Right lobe of liver (tissue), 6 donors: ENCODE results near the gene NHLRC1. TPM values are rescaled to one million over a fixed set of nuclear protein-coding genes. Genes with fewer than 3 reads are reported as not detected.

Source experiments
- ATAC-seq, 4 donors: fragments of 200-7000 bp; cut with Tn5 transposase; one replicate each; pipeline ENCODE4 v1.9.1; 2020; ENCODE audit warnings: mild to moderate bottlenecking in 4 of 4, moderate library complexity in 4 of 4
- DNase-seq, 3 donors: peaks; one replicate each; pipeline ENCODE4 v3.0.0-alpha.2; 2020
- H3K27ac ChIP-seq, 3 donors: fragments of 200-600 bp; one replicate each; pipeline ENCODE4 v1.8.0; 2022
- H3K27me3 ChIP-seq, 2 donors: fragments of 200-600 bp; one replicate each; pipeline ENCODE4 v1.8.0; 2022
- H3K36me3 ChIP-seq, 4 donors: fragments of 200-600 bp; sonication (generic) in 1 of 4; one replicate each; pipeline versions ENCODE4 v1.5.1 to v1.8.0; 2017 to 2022; ENCODE audit warnings: control low read depth in 1 of 4
- H3K4me1 ChIP-seq, 4 donors: fragments of 200-600 bp; sonication (generic) in 1 of 4; one replicate each; pipeline versions ENCODE4 v1.5.1 to v1.8.0; 2017 to 2022; ENCODE audit warnings: control low read depth in 1 of 4
- H3K4me3 ChIP-seq, 3 donors: fragments of 200-600 bp; one replicate each; pipeline ENCODE4 v1.8.0; 2022
- H3K9me3 ChIP-seq, 4 donors: fragments of 200-600 bp; sonication (generic) in 1 of 4; one replicate each; pipeline versions ENCODE4 v1.5.1 to v1.8.0; 2017 to 2022; ENCODE audit warnings: control low read depth in 1 of 4
- CTCF ChIP-seq, 4 donors: fragments of 200-600 bp in 3 of 4; fragments of 450-650 bp in 1 of 4; IDR thresholded peaks; one replicate each; pipeline versions ENCODE4 v1.5.1 to v1.8.0; 2016 to 2022; ENCODE audit warnings: antibody characterized with exemption in 4 of 4, mild to moderate bottlenecking in 2 of 4
- POLR2A ChIP-seq: fragments of 450-650 bp; IDR thresholded peaks from one replicate; pipeline ENCODE4 v1.6.1; 2017; ENCODE audit warnings: antibody characterized with exemption, mild to moderate bottlenecking
- WGBS: methylation state at CpG from one replicate; pipeline ENCODE4 v1.1.6; 2018; ENCODE audit warnings: low coverage, low lambda C conversion rate; ENCODE audit not compliant: insufficient coverage; ENCODE audit errors: missing lambda C conversion rate; 5-methylcytosine and 5-hydroxymethylcytosine counted together
- intact Hi-C, 2 donors: fragments of 100-400 bp; cut with DNase I; formaldehyde crosslinking; loops; one replicate each; pipeline versions ENCODE4 v1.11.2 to v1.14.1; 2022
- total RNA-seq, 6 experiments: library from RNA; depleted of rRNA in 2 of 6; stranded (reverse); fragments of >200 nt in 2 of 6; fragmentation: NEBNext Ultra II Directional in 3 of 6; extraction: Animal tissue kit (Norgen Biotek cat#: 25700) in 3 of 6; gene quantifications; one replicate each; pipeline versions ENCODE4 v1.1.0 to v1.2.4, GENCODE V29; 2016 to 2023
- donor health status: DM: no; HTN: yes; CAD: no.
- donor health status: DM: no; HTN: no; CAD: no.
- donor health status: DM: no; HTN: no; CAD: no.
- donor health status: DM: no; HTN: yes; CAD: no.
- donor health status: DM: no; HTN: yes; CAD: no.

NHLRC1 gene
- total RNA-seq, 6 experiments from 2014 or later = 2.2 to 3.0 (median 2.7) TPM

DNA sequence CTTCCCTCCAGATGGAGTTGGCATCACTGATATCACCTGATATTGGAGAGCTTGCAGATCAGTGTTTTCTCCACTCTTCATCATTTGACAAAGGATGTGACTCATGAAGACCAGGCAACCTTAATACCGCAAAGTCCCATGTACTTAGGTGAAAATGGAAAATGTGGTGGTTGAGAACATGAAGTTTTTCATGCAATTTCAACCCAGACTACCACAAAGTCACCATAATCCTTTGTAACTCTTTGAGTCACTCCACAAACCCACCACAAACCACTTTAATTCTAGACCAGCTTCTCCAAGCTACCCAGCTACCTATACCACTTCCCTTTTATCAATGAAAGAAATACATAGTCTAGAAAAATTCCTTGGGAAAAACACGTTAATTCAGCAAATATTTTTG, 7.1 kb downstream of the NHLRC1 start:
- H3K9me3 ChIP-seq = no peaks in the 10 kb centered on the region
- no peak overlapping the region for H3K4me3 ChIP-seq
- TF ChIP-seq CTCF (IDR thresholded peaks at IDR 0.05) (no peak), POLR2A (no peak)
- DNase-seq (no peak), ATAC-seq (no peak)
- WGBS = 74% methylated on average over 2 of the region's 2 CpGs
- no peaks in the 10 kb centered on the region for H3K27me3 ChIP-seq
- H3K4me1 ChIP-seq = peaks cover 0 to 4% (median 0%) of the 10 kb centered on the region in 4 donors
- intact Hi-C loops = no loop called here
- H3K36me3 ChIP-seq = no peaks in the 10 kb centered on the region
- H3K27ac ChIP-seq = no peak overlapping the region

DNA sequence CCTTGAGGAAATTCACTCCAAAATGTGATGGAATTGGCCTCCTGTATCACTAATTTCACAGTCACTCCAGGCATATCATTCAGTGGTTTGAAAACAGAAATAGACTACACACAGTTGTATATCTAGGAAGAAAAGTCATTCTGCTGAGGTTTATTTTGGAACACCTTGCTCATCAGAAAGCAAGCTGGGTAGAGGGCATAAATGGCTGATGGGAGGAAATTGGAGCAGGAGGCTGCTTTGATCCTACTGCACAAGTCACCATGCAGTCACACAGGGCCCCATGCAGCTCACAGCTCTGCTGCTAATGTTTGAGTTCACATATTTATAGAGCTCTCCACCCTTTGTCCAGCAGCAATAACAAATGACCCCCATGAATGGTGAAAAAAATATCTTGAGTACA, 12.3 kb downstream of the NHLRC1 start:
- intact Hi-C loops = no loop called here
- Histone ChIP-seq H3K27me3 (no peaks in the 10 kb centered on the region), H3K9me3 (no peaks in the 10 kb centered on the region), H3K36me3 (no peaks in the 10 kb centered on the region), H3K4me1 (no peaks in the 10 kb centered on the region), H3K27ac (no peak overlapping the region), H3K4me3 (no peak overlapping the region)
- no peak for ATAC-seq
- DNase-seq = no peak
- TF ChIP-seq CTCF (IDR thresholded peaks at IDR 0.05) = no peak
- no peak for TF ChIP-seq POLR2A

- DNase-seq (no peak), ATAC-seq (no peak)
- WGBS = 90% methylated on average over 1 of the region's 1 CpG
- Histone ChIP-seq H3K4me1 (no peaks in the 10 kb centered on the region), H3K4me3 (no peak overlapping the region), H3K36me3 (no peaks in the 10 kb centered on the region), H3K27me3 (no peaks in the 10 kb centered on the region), H3K9me3 (no peaks in the 10 kb centered on the region), H3K27ac (no peak overlapping the region)
- intact Hi-C loops = no loop called here
- no peak for TF ChIP-seq CTCF (IDR thresholded peaks at IDR 0.05)
- TF ChIP-seq POLR2A = no peak
Measured at GRCh38 chr6:18107061-18107460, 15.4 kb downstream of the NHLRC1 start.

- Histone ChIP-seq H3K4me1 (no peaks in the 10 kb centered on the region), H3K27ac (no peak overlapping the region), H3K9me3 (no peaks in the 10 kb centered on the region), H3K4me3 (no peak overlapping the region), H3K27me3 (no peaks in the 10 kb centered on the region), H3K36me3 (no peaks in the 10 kb centered on the region)
- DNase-seq (no peak), ATAC-seq (no peak)
- intact Hi-C loops = no loop called here
- 82% methylated on average over 6 of the region's 6 CpGs for WGBS
- TF ChIP-seq POLR2A = no peak
- TF ChIP-seq CTCF (IDR thresholded peaks at IDR 0.05) = no peak
Measured at GRCh38 chr6:18102783-18103509, 19.5 kb downstream of the NHLRC1 start.

- Histone ChIP-seq H3K4me3 (no peak overlapping the region), H3K27ac (no peak overlapping the region), H3K9me3 (no peaks in the 10 kb centered on the region), H3K27me3 (no peaks in the 10 kb centered on the region), H3K4me1 (no peaks in the 10 kb centered on the region), H3K36me3 (no peaks in the 10 kb centered on the region)
- TF ChIP-seq CTCF (IDR thresholded peaks at IDR 0.05) = no peak
- TF ChIP-seq POLR2A = no peak
- intact Hi-C loops = no loop called here
- ATAC-seq (no peak), DNase-seq (no peak)
- 97% methylated on average over 2 of the region's 2 CpGs for WGBS
Measured at GRCh38 chr6:18101873-18102272, 20.6 kb downstream of the NHLRC1 start.
